ENCODE measurements around the gene PPP2R5B.

PPP2R5B gene

GRCh38 chr11:64924910-64925284 is 408 bp downstream of the PPP2R5B start:
- no peak overlapping the region for H3K27ac ChIP-seq (replicated peaks)
- peak overlapping the region; percentile 66 for H3K4me3 ChIP-seq (replicated peaks; ENCODE audit: insufficient read depth, low read length)
- no peak for DNase-seq (ENCODE audit: low read depth in 1 of 2, low spot score in 1 of 2)
- TF ChIP-seq SPI1 (IDR thresholded peaks at IDR 0.05; ENCODE audit: borderline replicate concordance, low read depth) (no peak), GABPA (IDR thresholded peaks at IDR 0.05; ENCODE audit: low read depth) (no peak), POLR2AphosphoS5 (IDR thresholded peaks at IDR 0.05; ENCODE audit: low read depth) (no peak)
- TF ChIP-seq, protein P1, sequence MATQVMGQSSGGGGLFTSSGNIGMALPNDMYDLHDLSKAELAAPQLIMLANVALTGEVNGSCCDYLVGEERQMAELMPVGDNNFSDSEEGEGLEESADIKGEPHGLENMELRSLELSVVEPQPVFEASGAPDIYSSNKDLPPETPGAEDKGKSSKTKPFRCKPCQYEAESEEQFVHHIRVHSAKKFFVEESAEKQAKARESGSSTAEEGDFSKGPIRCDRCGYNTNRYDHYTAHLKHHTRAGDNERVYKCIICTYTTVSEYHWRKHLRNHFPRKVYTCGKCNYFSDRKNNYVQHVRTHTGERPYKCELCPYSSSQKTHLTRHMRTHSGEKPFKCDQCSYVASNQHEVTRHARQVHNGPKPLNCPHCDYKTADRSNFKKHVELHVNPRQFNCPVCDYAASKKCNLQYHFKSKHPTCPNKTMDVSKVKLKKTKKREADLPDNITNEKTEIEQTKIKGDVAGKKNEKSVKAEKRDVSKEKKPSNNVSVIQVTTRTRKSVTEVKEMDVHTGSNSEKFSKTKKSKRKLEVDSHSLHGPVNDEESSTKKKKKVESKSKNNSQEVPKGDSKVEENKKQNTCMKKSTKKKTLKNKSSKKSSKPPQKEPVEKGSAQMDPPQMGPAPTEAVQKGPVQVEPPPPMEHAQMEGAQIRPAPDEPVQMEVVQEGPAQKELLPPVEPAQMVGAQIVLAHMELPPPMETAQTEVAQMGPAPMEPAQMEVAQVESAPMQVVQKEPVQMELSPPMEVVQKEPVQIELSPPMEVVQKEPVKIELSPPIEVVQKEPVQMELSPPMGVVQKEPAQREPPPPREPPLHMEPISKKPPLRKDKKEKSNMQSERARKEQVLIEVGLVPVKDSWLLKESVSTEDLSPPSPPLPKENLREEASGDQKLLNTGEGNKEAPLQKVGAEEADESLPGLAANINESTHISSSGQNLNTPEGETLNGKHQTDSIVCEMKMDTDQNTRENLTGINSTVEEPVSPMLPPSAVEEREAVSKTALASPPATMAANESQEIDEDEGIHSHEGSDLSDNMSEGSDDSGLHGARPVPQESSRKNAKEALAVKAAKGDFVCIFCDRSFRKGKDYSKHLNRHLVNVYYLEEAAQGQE (IDR thresholded peaks at IDR 0.05; ENCODE audit: insufficient replicate concordance, low read depth): no peak
- TF ChIP-seq, protein P2, sequence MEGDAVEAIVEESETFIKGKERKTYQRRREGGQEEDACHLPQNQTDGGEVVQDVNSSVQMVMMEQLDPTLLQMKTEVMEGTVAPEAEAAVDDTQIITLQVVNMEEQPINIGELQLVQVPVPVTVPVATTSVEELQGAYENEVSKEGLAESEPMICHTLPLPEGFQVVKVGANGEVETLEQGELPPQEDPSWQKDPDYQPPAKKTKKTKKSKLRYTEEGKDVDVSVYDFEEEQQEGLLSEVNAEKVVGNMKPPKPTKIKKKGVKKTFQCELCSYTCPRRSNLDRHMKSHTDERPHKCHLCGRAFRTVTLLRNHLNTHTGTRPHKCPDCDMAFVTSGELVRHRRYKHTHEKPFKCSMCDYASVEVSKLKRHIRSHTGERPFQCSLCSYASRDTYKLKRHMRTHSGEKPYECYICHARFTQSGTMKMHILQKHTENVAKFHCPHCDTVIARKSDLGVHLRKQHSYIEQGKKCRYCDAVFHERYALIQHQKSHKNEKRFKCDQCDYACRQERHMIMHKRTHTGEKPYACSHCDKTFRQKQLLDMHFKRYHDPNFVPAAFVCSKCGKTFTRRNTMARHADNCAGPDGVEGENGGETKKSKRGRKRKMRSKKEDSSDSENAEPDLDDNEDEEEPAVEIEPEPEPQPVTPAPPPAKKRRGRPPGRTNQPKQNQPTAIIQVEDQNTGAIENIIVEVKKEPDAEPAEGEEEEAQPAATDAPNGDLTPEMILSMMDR (IDR thresholded peaks at IDR 0.05; ENCODE audit: insufficient read depth, low read length): no peak
- H3K27me3 ChIP-seq (ENCODE audit: insufficient read depth, poor library complexity, severe bottlenecking): no peaks in the 10 kb centered on the region

- H3K27me3 ChIP-seq (ENCODE audit: insufficient read depth, poor library complexity, severe bottlenecking): no peaks in the 10 kb centered on the region
- no peak for DNase-seq (ENCODE audit: low read depth in 1 of 2, low spot score in 1 of 2)
- TF ChIP-seq, protein P1 (IDR thresholded peaks at IDR 0.05; ENCODE audit: insufficient replicate concordance, low read depth): no peak
- no peak for TF ChIP-seq POLR2AphosphoS5 (IDR thresholded peaks at IDR 0.05; ENCODE audit: low read depth)
- no peak for TF ChIP-seq GABPA (IDR thresholded peaks at IDR 0.05; ENCODE audit: low read depth)
- no peak for TF ChIP-seq SPI1 (IDR thresholded peaks at IDR 0.05; ENCODE audit: borderline replicate concordance, low read depth)
- TF ChIP-seq, protein P2 (IDR thresholded peaks at IDR 0.05; ENCODE audit: insufficient read depth, low read length): no peak
- no peak overlapping the region for H3K27ac ChIP-seq (replicated peaks)
- no peak overlapping the region for H3K4me3 ChIP-seq (replicated peaks; ENCODE audit: insufficient read depth, low read length)
Measured at GRCh38 chr11:64925536-64926436, 1.3 kb downstream of the PPP2R5B start.

GRCh38 chr11:64926689-64927088 is 2.2 kb downstream of the PPP2R5B start:
- TF ChIP-seq POLR2AphosphoS5 (IDR thresholded peaks at IDR 0.05; ENCODE audit: low read depth): no peak
- DNase-seq (ENCODE audit: low read depth in 1 of 2, low spot score in 1 of 2): no peak
- Histone ChIP-seq H3K27ac (replicated peaks) (no peak overlapping the region), H3K4me3 (replicated peaks; ENCODE audit: insufficient read depth, low read length) (no peak overlapping the region), H3K27me3 (ENCODE audit: insufficient read depth, poor library complexity, severe bottlenecking) (no peaks in the 10 kb centered on the region)

DNA sequence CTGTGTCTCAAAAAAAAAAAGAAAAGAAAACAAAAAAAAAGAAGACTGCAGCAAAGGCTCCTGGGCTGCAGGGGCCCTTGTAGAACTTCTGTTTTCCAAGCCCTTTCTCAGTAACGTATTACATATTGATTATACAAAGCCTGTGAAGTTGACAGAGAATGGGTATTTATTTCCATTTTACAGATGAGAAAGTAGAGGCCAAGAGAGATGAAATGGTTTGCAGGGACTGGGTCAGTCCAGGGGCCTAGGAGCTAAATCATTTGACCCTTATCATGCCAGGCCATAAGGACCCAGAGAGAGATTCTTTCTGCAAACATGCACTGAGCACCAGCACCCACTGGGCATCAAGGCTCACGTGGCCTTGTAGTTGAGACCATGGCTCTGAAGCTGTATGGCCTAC is 4.5 kb downstream of the PPP2R5B start:
- Histone ChIP-seq H3K27me3 (ENCODE audit: insufficient read depth, poor library complexity, severe bottlenecking) (no peaks in the 10 kb centered on the region), H3K4me3 (replicated peaks; ENCODE audit: insufficient read depth, low read length) (no peak overlapping the region), H3K27ac (replicated peaks) (no peak overlapping the region)
- TF ChIP-seq, protein P2 (IDR thresholded peaks at IDR 0.05; ENCODE audit: insufficient read depth, low read length): no peak
- TF ChIP-seq SPI1 (IDR thresholded peaks at IDR 0.05; ENCODE audit: borderline replicate concordance, low read depth) (no peak), POLR2AphosphoS5 (IDR thresholded peaks at IDR 0.05; ENCODE audit: low read depth) (no peak)
- TF ChIP-seq, protein P1 (IDR thresholded peaks at IDR 0.05; ENCODE audit: insufficient replicate concordance, low read depth): no peak
- DNase-seq (ENCODE audit: low read depth in 1 of 2, low spot score in 1 of 2): no peak
